MM.1S (cell line): ENCODE results near the gene RSPH1.

Experiments used
- DNase-seq: peaks from one replicate; pipeline ENCODE4 v3.0.0-alpha.2; 2015
- H2AFZ ChIP-seq: fragments of 300-600 bp; sonication (generic); 2 replicates; pipeline ENCODE4 v1.6.0; 2016; ENCODE audit warnings: antibody characterized with exemption, low read length
- H3F3A ChIP-seq: fragments of 300-600 bp; sonication (generic); 2 replicates; pipeline ENCODE4 v1.6.1; 2016; ENCODE audit warnings: mild to moderate bottlenecking, antibody characterized with exemption, low read length, moderate library complexity, mixed read lengths; ENCODE audit not compliant: insufficient read depth
- H3K27ac ChIP-seq: fragments of 300-600 bp; sonication (generic); 2 replicates; pipeline ENCODE4 v1.5.1; 2016; ENCODE audit warnings: mild to moderate bottlenecking, low read length
- H3K27me3 ChIP-seq: fragments of 300-600 bp; sonication (generic); replicated peaks from 2 replicates; pipeline ENCODE4 v1.6.0; 2016; ENCODE audit warnings: low read length; ENCODE audit not compliant: insufficient read depth
- H3K36me3 ChIP-seq: fragments of 300-600 bp; sonication (generic); replicated peaks from 2 replicates; pipeline ENCODE4 v1.6.1; 2016; ENCODE audit warnings: mild to moderate bottlenecking, low read length, mixed read lengths; ENCODE audit not compliant: insufficient read depth
- H3K4me1 ChIP-seq: fragments of 300-600 bp; sonication (generic); 2 replicates; pipeline ENCODE4 v1.6.1; 2016; ENCODE audit warnings: low read length, mixed read lengths
- H3K4me2 ChIP-seq: fragments of 300-600 bp; sonication (generic); 2 replicates; pipeline ENCODE4 v1.6.0; 2016; ENCODE audit warnings: low read depth, low read length
- H3K4me3 ChIP-seq: fragments of 300-600 bp; sonication (generic); 2 replicates; pipeline ENCODE4 v1.5.1; 2016; ENCODE audit warnings: low read length, mixed read lengths
- H3K79me2 ChIP-seq: fragments of 300-600 bp; sonication (generic); 2 replicates; pipeline ENCODE4 v1.6.1; 2016; ENCODE audit warnings: mixed run types, low read length, mixed read lengths
- H3K9ac ChIP-seq: fragments of 300-600 bp; sonication (generic); 2 replicates; pipeline ENCODE4 v1.6.1; 2016; ENCODE audit warnings: low read length, mixed read lengths
- H3K9me2 ChIP-seq: fragments of 300-600 bp; sonication (generic); replicated peaks from 2 replicates; pipeline ENCODE4 v1.6.1; 2016; ENCODE audit warnings: mild to moderate bottlenecking, low read length, mixed read lengths; ENCODE audit not compliant: insufficient read depth
- H3K9me3 ChIP-seq: fragments of 300-600 bp; sonication (generic); replicated peaks from 2 replicates; pipeline ENCODE4 v1.6.1; 2016; ENCODE audit warnings: mild to moderate bottlenecking, low read length, mixed read lengths; ENCODE audit not compliant: insufficient read depth
- H4K20me1 ChIP-seq: fragments of 300-600 bp; sonication (generic); 2 replicates; pipeline ENCODE4 v1.6.1; 2016; ENCODE audit warnings: mild to moderate bottlenecking, low read length, moderate library complexity, mixed read lengths; ENCODE audit not compliant: insufficient read depth
- CTCF ChIP-seq: fragments of 300-600 bp; sonication (generic); IDR thresholded peaks from 2 replicates; pipeline ENCODE4 v1.5.1; 2016; ENCODE audit warnings: antibody characterized with exemption, low read length, mixed read lengths
- EZH2 ChIP-seq: fragments of 300-600 bp; sonication (generic); optimal IDR thresholded peaks from 2 replicates; pipeline ENCODE3; 2017; ENCODE audit warnings: low read depth, mild to moderate bottlenecking, antibody characterized with exemption, low read length, mixed read lengths
- EZH2phosphoT487 ChIP-seq: fragments of 300-600 bp; sonication (generic); IDR thresholded peaks from 2 replicates; pipeline ENCODE4 v1.6.1; 2018; ENCODE audit warnings: antibody characterized with exemption, low read length

RSPH1 gene

GRCh38 chr21:42520628-42521253, 24.7 kb upstream of the RSPH1 start:
- H3K36me3 ChIP-seq: no peaks in the 10 kb centered on the region

GRCh38 chr21:42518626-42519025, 22.6 kb upstream of the RSPH1 start:
- H3K36me3 ChIP-seq: no peaks in the 10 kb centered on the region
- H3K9me2 ChIP-seq: no peaks in the 10 kb centered on the region
- no peak overlapping the region for H2AFZ ChIP-seq
- H3K9me3 ChIP-seq: no peaks in the 10 kb centered on the region
- H3K27ac ChIP-seq: no peak overlapping the region
- 0 out of 2 replicates have a peak, but pooled peaks cover under 1% of the 10 kb centered on the region for H3F3A ChIP-seq
- peaks cover 9% of the 10 kb centered on the region for H3K4me1 ChIP-seq
- H3K27me3 ChIP-seq: peaks cover 75% of the 10 kb centered on the region
- H3K4me2 ChIP-seq: no peak overlapping the region
- no peak overlapping the region for H3K9ac ChIP-seq
- H4K20me1 ChIP-seq: no peaks in the 10 kb centered on the region
- DNase-seq: no peak
- no peak overlapping the region for H3K4me3 ChIP-seq
- no peak for TF ChIP-seq EZH2
- no peak for TF ChIP-seq CTCF
- no peak for TF ChIP-seq EZH2phosphoT487
- H3K79me2 ChIP-seq: no peaks in the 10 kb centered on the region

More at GRCh38 chr21:42520628-42521253, 24.7 kb upstream of the RSPH1 start:
- no peak for DNase-seq
- Histone ChIP-seq H3K79me2 (no peaks in the 10 kb centered on the region), H3K4me3 (no peak overlapping the region), H3K9me3 (no peaks in the 10 kb centered on the region), H3K9ac (no peak overlapping the region), H3K9me2 (no peaks in the 10 kb centered on the region), H3K27me3 (peaks cover 56% of the 10 kb centered on the region), H2AFZ (no peak overlapping the region), H3F3A (peaks cover 18% of the 10 kb centered on the region), H3K4me1 (peaks cover 25% of the 10 kb centered on the region), H4K20me1 (no peaks in the 10 kb centered on the region), H3K4me2 (no peak overlapping the region), H3K27ac (no peak overlapping the region)
- TF ChIP-seq EZH2phosphoT487 (no peak), CTCF (no peak), EZH2 (no peak)

GRCh38 chr21:42518215-42518614, 22.2 kb upstream of the RSPH1 start:
- H3K27ac ChIP-seq: no peak overlapping the region

More at GRCh38 chr21:42518215-42518614, 22.2 kb upstream of the RSPH1 start:
- Histone ChIP-seq H3K4me1 (peaks cover 5% of the 10 kb centered on the region), H3K4me2 (no peak overlapping the region), H3K4me3 (no peak overlapping the region), H3K9me3 (no peaks in the 10 kb centered on the region), H3K36me3 (no peaks in the 10 kb centered on the region), H4K20me1 (no peaks in the 10 kb centered on the region), H2AFZ (no peak overlapping the region), H3F3A (no peaks in the 10 kb centered on the region), H3K27me3 (peaks cover 77% of the 10 kb centered on the region), H3K79me2 (no peaks in the 10 kb centered on the region), H3K9ac (no peak overlapping the region), H3K9me2 (no peaks in the 10 kb centered on the region)
- no peak for TF ChIP-seq CTCF
- no peak for TF ChIP-seq EZH2phosphoT487
- TF ChIP-seq EZH2: no peak
- no peak for DNase-seq
